NOMO-1 treated with DMSO at 0.1 percent for 48 hours (cell line): ENCODE results near the gene ATP8A2.
"Not testable (repeated sequence)": the region's sequence is repeated elsewhere in the genome, so short reads cannot be mapped to it uniquely, and the experiment has no call there.

Experiments used
- DNase-seq: peaks from one replicate; lab custom pipeline; 2025; ENCODE audit not compliant: unreplicated experiment; lab: John Stamatoyannopoulos, UW

Gene ATP8A2

DNA sequence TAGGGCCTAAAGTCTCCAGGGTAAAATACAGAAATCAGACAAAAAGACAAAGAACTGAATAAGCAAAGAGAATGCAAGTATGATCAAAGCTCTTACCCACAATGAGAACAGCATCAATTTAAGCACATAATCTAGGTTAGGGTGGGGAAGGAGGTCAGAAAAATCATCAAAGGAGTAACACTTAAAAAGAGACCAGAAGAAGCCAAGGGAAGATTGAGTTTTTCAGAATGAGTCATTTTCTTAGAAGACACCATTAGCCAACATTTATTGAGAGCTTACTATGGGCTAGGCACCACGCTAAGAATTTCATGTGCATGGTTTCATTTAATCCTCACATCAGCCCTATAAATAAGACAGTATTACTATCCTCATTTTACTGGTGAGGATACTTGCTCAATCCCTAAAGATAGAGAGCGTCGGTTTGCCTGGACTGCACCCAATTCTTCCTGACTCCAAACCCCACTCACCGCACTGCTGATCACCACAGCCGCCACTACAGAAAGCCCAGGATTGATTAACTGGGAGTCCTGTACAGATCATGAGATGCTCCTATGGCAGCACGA is 681.7 kb downstream of the ATP8A2 start:
- DNase-seq, result no peak

DNA sequence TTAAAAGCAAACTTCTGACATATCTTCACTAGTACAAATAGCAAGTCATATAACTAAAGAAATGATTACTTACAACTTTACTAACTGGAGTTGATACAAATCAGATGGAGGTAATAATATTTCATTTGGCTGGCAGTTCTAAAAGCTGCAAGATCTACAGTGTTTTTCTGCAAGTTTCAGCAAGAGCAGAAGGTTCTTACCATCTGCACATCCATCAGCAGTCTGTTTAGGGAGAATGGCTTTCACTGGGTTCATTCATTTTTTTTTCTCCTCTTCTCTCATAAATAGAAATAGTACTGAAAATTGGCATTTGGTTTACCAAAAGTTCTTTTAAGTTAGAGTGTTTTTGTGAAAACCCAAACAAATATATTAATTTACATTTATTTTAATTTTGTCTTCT is 683.1 kb downstream of the ATP8A2 start:
- no peak for DNase-seq

DNA sequence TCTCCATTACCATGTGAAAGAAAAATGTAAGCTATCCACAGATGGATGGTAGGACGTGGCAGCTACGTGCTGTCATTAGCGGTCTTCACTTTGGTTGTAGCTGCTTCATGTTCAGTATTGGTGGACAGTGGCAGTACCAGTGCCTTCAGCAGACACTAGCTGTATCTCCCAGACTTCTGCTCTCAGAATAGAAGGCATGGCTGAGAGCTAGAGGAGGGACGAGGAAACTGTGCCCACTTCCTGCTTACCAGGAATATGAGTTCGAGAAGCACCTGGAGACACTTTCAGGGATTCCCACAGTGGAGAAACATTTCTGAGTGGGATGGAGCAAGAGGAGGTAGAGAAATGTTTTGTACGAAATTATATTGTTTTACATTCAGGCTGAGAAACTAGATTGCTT is 686.9 kb downstream of the ATP8A2 start:
- peak; percentile 52 for DNase-seq

DNA sequence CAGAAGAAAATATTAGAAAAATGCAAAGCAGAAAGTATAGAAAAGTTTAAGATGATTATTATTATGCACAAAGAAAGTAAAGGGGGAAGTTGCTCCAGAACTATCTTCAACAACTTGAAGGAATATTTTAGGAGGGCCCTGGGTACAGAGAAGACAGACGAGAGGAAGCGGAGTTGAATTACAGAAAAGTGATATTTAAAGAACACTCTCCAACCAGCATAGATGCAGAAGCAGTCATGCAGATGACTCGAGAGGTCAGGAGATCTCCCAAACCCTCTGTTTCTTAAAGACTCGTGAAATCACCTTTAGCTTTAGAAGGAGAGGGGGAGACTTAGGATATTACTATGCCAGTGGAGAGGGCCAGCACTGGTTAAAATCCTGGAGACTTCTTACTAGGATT is 688.6 kb downstream of the ATP8A2 start:
- no peak for DNase-seq

DNA sequence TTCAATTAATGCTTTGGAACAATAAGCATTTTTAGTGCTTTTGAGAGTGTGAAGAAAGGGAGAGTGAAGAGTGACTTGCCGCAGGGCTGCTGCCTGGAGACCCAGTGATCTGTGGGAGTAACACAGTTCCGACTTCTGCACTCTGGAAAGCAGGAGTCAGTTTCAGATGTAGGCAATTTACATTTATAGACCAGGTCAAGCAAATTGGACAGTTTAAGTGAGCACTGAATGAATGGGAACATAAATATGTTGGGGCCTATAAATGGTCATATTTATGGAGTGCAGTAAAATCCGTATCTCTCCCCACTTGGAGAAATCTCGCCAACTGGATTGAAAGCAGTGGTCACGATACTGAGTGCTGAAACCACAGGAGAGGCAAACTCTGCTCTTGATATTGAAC is 689.5 kb downstream of the ATP8A2 start:
- DNase-seq, result no peak

DNA sequence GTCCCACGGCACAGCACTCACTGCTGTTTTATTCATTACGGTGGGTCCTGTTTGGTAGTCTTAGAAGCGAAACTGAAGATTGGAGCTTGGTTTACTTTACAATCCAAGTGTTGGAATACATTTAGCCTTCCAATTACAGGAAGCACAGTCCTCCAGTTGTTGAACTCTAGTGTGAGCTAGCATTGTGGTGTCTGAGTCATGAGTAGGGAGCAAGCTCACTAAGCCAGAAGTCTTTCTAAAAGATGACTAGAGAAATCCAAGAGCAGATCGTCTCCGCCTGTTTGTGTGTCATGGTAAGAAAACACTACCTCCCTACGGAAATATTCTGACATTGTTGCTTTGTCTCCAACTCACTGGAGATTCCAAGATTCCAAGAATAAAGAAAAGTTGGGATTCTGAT is 690.2 kb downstream of the ATP8A2 start:
- no peak for DNase-seq

DNA sequence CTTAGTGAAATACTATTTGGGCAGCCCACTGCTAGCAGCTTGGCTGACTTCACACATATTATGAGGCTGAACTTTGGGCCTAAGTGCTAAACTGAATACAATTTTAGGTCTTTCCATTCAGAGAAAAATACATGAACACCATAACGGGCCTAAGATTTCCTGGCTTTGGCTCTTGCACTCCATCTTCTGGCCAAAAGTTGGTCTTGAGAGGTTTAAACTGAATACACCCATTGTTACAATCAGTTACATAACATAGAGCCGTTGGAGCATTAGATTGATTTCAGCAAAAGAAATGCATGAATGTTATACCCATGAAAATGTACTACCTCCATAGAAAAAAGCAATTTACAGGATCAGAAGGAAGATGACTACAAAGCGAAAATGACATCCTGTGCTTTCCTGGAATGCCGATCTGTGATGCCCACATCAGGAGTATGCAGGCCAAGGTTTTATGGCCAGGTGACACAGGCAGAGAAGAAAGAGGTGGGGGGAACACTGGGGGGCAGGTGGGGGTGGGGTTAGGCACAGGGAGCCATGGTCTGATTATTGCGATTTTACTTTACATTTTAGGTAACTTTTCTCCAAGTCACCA is 691.2 kb downstream of the ATP8A2 start:
- DNase-seq, result peak; percentile 70

DNA sequence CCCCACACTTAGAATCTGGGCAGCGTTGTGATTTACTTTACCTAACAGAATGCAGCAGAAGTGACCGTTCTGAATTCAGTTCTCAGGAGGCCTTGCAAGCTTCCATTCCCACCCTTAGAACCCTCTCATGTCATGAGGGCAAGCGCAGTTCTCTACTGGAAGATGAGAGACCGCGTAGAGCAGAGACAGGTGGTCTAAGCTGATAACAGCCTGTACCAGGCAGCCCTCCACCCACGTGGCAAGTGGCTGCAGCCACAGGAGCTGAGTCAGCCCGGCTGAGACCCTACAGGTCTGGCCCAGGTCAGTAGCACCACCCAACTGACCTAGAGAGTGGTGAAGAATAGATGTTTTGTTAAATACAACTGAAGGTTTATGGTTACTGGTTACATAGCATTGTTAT is 694.7 kb downstream of the ATP8A2 start:
- DNase-seq, result not testable (repeated sequence)

DNA sequence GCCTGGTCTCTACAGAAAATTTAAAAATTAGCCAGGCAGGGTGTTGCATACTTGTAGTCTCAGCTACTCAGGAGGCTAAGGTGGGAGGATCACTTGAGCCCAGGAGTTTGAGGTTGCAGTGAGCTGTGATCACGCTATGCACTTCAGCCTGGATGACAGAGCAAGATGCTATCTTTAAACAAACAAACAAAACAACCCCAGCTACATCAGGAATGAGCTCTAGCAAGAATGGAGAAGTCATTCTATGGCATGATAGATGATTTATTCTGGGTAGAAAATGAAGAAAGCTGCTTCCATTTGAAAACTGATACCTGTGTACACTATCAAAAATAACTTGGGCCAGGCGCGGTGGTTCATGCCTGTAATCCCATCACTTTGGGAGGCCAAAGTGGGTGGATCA is 695.8 kb downstream of the ATP8A2 start:
- no peak for DNase-seq

DNA sequence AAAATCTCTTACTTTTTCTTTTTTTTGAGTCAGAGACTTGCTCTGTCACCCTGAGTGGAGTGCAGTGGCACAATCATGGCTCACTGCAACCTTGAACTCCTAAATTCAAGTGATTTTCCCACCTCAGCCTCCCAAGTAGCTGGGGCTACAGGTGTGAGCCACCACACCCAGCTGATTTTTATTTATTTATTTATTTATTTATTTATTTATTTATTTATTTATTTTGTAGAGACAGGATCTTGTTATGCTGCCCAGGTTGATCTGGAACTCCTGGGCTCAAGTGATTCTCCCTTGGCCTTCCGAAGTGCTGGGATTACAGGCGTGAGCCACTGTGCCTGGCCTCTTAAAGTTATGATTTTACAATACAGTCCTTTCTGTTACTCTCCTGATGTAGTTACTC is 696.6 kb downstream of the ATP8A2 start:
- not testable (repeated sequence) for DNase-seq

DNA sequence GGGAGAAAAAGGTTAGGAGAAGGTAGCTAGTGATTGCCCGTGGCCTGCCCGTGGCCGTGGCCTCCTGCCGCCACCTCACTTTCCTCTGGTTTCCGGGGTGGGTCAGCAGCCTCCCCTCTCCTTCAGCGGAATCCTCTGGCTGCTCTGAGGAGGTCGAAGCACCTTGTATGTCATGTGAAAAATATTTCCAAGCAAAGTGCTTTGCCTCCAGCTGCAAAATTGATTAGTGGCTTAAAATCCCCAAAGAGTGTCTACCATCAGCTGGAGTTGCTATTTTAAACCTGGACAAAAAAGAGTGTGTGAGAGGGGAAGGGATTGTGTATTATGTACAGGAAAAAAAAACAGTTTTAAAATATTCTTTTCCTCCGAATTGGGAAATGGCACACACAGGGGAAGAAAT is 697.9 kb downstream of the ATP8A2 start:
- not testable (repeated sequence) for DNase-seq

DNA sequence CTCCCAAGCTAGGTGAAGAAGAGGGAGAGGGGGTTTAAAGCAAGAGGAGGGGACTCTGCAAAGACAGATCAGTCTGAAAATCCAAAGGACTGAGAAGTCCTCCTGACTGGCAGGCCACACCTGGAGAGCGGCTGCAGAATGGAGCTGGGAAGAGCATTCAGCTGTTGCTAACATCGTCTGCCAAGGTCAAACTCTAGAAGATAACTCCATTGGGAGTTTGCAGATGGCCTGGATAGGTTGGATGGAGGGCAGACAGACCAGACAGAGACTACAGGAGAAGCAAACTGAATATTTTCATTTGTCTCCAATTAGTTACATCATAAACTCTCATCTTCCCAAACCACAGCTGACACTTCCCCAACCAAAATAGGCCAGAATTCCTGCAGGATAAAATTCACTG is 699.9 kb downstream of the ATP8A2 start:
- DNase-seq, result no peak

DNA sequence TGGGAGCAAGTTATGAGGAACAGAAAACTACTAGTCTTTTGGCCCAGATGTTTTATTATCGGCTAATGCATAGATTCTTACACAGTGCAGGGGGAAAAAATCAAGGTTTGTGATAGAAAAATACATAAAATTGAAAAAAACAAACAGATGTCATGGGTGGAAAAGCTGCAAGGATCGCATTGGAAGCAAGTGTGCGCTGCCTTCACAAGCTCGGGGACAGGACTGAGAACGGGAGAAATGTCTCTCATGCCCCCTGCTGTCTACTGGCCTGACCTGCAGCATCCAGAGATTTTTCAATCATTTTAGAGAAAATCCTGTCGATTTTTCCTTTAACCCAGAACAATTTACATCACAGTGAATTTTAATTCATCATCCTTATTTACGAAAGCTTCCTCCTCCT is 700.6 kb downstream of the ATP8A2 start:
- not testable (repeated sequence) for DNase-seq

DNA sequence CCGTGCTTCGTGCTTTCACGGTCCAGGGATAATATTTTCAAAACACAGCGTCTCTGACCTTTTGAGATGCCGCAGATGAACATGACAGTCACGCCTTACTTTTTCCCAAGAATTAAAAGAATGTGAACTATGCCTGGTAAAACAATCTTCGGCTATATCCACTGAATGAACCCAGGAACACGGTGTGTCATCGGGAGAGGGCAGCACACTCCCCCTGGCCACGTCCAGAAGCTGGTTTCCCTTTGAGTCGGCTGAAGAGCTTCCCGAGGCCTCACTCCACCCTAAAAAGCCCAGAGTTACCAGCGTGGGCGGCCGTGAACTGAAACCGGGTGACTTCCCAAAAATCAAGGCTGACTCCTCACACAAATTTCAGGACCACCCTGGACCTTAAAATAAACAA is 702.9 kb downstream of the ATP8A2 start:
- DNase-seq, result no peak
